HepG2 (cell line): ENCODE measurements around the gene AAMP. TPM values are rescaled to one million over a fixed set of nuclear protein-coding genes. Genes with fewer than 3 reads are reported as not detected.

Experiments used
- AFF4 ChIP-seq: sonication (generic); formaldehyde crosslinking; IDR thresholded peaks from 2 replicates; pipeline ENCODE4 v1.4.0; 2020; ENCODE audit warnings: missing genetic modification reagents
- CAMTA2 ChIP-seq: sonication (generic); formaldehyde crosslinking; IDR thresholded peaks from 2 replicates; pipeline ENCODE4 v1.4.0; 2020; ENCODE audit warnings: mild to moderate bottlenecking, missing genetic modification reagents, borderline replicate concordance
- GLMP ChIP-seq: sonication (generic); formaldehyde crosslinking; IDR thresholded peaks from 2 replicates; pipeline ENCODE4 v1.9.0; 2021; ENCODE audit warnings: missing genetic modification reagents, mild to moderate bottlenecking, borderline replicate concordance
- HNRNPK ChIP-seq: fragments of 200-400 bp; formaldehyde crosslinking; IDR thresholded peaks from 2 replicates; pipeline ENCODE4 v1.6.1; 2018; ENCODE audit warnings: low read length, low read depth, moderate library complexity, mild to moderate bottlenecking; ENCODE audit not compliant: poor library complexity, severe bottlenecking
- MAFG ChIP-seq: sonication (generic); formaldehyde crosslinking; IDR thresholded peaks from 2 replicates; pipeline ENCODE4 v1.5.1; 2020; ENCODE audit warnings: mild to moderate bottlenecking, missing genetic modification reagents
- MEIS2 ChIP-seq: sonication (generic); formaldehyde crosslinking; IDR thresholded peaks from 2 replicates; pipeline ENCODE4 v1.9.0; 2021; ENCODE audit warnings: mild to moderate bottlenecking, missing genetic modification reagents
- MIXL1 ChIP-seq: IDR thresholded peaks from 2 replicates; pipeline ENCODE4 v1.6.1; 2016
- NR2F1 ChIP-seq, 2 experiments: fragments of 450-650 bp in 1 of 2; formaldehyde crosslinking in 1 of 2; IDR thresholded peaks; 2 replicates each; pipeline versions ENCODE4 v1.5.0 to v1.6.1; 2016 to 2020; ENCODE audit warnings: mild to moderate bottlenecking in 1 of 2, missing compliant biosample characterization in 1 of 2, missing genetic modification reagents in 1 of 2, moderate library complexity in 1 of 2
- RAD21 ChIP-seq: fragments of 450-650 bp; formaldehyde crosslinking; IDR thresholded peaks from 2 replicates; pipeline ENCODE4 v1.5.0; 2020; ENCODE audit warnings: mild to moderate bottlenecking
- TSC22D2 ChIP-seq: sonication (generic); formaldehyde crosslinking; IDR thresholded peaks from 2 replicates; pipeline ENCODE4 v1.5.1; 2020; ENCODE audit warnings: missing genetic modification reagents, mild to moderate bottlenecking, borderline replicate concordance
- ZC3H4 ChIP-seq: sonication (generic); formaldehyde crosslinking; IDR thresholded peaks from 2 replicates; pipeline ENCODE4 v1.4.0; 2020; ENCODE audit warnings: missing genetic modification reagents, borderline replicate concordance
- ZMYM2 ChIP-seq: sonication (generic); formaldehyde crosslinking; IDR thresholded peaks from 2 replicates; pipeline ENCODE4 v1.8.0; 2022; ENCODE audit warnings: mild to moderate bottlenecking, missing genetic modification reagents
- ZNF329 ChIP-seq: sonication (generic); formaldehyde crosslinking; IDR thresholded peaks from 2 replicates; pipeline ENCODE4 v1.9.0; 2021; ENCODE audit warnings: low read depth, mild to moderate bottlenecking, missing genetic modification reagents
- ZNF513 ChIP-seq: sonication (generic); formaldehyde crosslinking; conservative IDR thresholded peaks from 2 replicates; pipeline ENCODE4 v1.5.0; 2020; ENCODE audit warnings: missing genetic modification reagents
- ZNF703 ChIP-seq: sonication (generic); formaldehyde crosslinking; IDR thresholded peaks from 2 replicates; pipeline ENCODE4 v1.5.1; 2020; ENCODE audit warnings: missing genetic modification reagents, mild to moderate bottlenecking, moderate library complexity, borderline replicate concordance
- ZXDC ChIP-seq: sonication (generic); formaldehyde crosslinking; IDR thresholded peaks from 2 replicates; pipeline ENCODE4 v1.5.0; 2020; ENCODE audit warnings: mild to moderate bottlenecking, missing genetic modification reagents
- polyA plus RNA-seq, 8 experiments: library from polyadenylated mRNA; depleted of rRNA in 3 of 8; stranded (reverse) in 7 of 8; unstranded in 1 of 8; fragments of >200 nt; fragmentation: Illumina TruSeq in 4 of 8; extraction: Trizol in 4 of 8; gene quantifications; 2 replicates each; pipeline versions ENCODE4 v1.2.1 to v1.2.3, GENCODE V29; 2011 to 2016; ENCODE audit warnings: low read depth in 4 of 8, missing spikeins in 1 of 8, mixed read lengths in 1 of 8; ENCODE audit not compliant: insufficient read depth in 1 of 8
- total RNA-seq, 5 experiments: library from RNA; depleted of rRNA; stranded (reverse); fragments of >200 nt; fragmentation: Illumina TruSeq; extraction: Trizol; gene quantifications; 2 replicates each; pipeline ENCODE4 v1.2.3, GENCODE V29; 2016; ENCODE audit warnings: low read depth in 1 of 5

The AAMP gene
- total and polyA plus RNA-seq, 2 of the 13 experiments (the other 11 are each of a cell fraction or from before 2014, with no cell fraction given) = 110 to 186 TPM

GRCh38 chr2:218292048-218293014, 22.4 kb upstream of the AAMP start, which contains the start of gene TMBIM1 (continued):
- TF ChIP-seq TSC22D2 (CRISPR knock-in tag) = 0 out of 2 replicates have a peak, but pooled peaks have one; percentile 67
- peak; percentile 83 for TF ChIP-seq MEIS2 (CRISPR knock-in tag)
- no peak for TF ChIP-seq ZMYM2
- TF ChIP-seq MAFG = no peak
- TF ChIP-seq NR2F1 (CRISPR knock-in tag; IDR thresholded peaks at IDR 0.05) = no peak; a peak in 1 of 4 replicates
- TF ChIP-seq ZXDC (CRISPR knock-in tag) = 0 out of 2 replicates have a peak, but pooled peaks have one; percentile 4
- TF ChIP-seq HNRNPK = peak; percentile 13
- 0 out of 2 replicates have a peak, but pooled peaks have one; percentile 37 for TF ChIP-seq CAMTA2
- TF ChIP-seq ZC3H4 (CRISPR knock-in tag) = 0 out of 2 replicates have a peak, but pooled peaks have one; percentile 29
- no peak; the same call in 1 of the 2 replicates for TF ChIP-seq ZNF703 (CRISPR knock-in tag)
- peak; percentile 96 for TF ChIP-seq RAD21 (CRISPR knock-in tag)
- no peak for TF ChIP-seq MIXL1 (CRISPR knock-in tag)
- no peak for TF ChIP-seq ZNF513 (CRISPR knock-in tag)
- 0 out of 2 replicates have a peak, but pooled peaks have one; percentile 46 for TF ChIP-seq ZNF329 (CRISPR knock-in tag)
- TF ChIP-seq GLMP (CRISPR knock-in tag) = no peak
- TF ChIP-seq AFF4 = no peak
